ENCODE measurements around the gene USP9Y.

- TF ChIP-seq CTCF (IDR thresholded peaks at IDR 0.05): no peak
- TF ChIP-seq POLR2A (IDR thresholded peaks at IDR 0.05): no peak
Measured at GRCh38 chrY:12841368-12841767, 140.3 kb downstream of the USP9Y start.

Data from esophagus squamous epithelium (tissue), 4 donors.